ENCODE data around the gene BBX. TPM values are rescaled to one million over a fixed set of nuclear protein-coding genes. Genes with fewer than 3 reads are reported as not detected.

BBX gene
- total RNA-seq, 1 donor from 2014 or later = 54.3 TPM

GRCh38 chr3:107523539-107524325 is 970 bp downstream of the BBX start:
- peak overlapping the region; percentile 66 for H3K27ac Mint-ChIP-seq (ENCODE audit: unreplicated experiment)
- TF ChIP-seq CTCF (IDR thresholded peaks at IDR 0.05; ENCODE audit: unreplicated experiment) = no peak
- H3K4me3 Mint-ChIP-seq (ENCODE audit: unreplicated experiment) = peak overlapping the region; percentile 97
- peaks cover 11% of the 10 kb centered on the region for H3K36me3 Mint-ChIP-seq (ENCODE audit: low read depth, unreplicated experiment)
- H3K9me3 Mint-ChIP-seq (ENCODE audit: unreplicated experiment) = peaks cover 4% of the 10 kb centered on the region
- DNase-seq (ENCODE audit: low spot score) = peak; percentile 54
- H3K27me3 Mint-ChIP-seq (ENCODE audit: unreplicated experiment) = peaks cover 5% of the 10 kb centered on the region
- H3K4me1 Mint-ChIP-seq (ENCODE audit: unreplicated experiment) = peaks cover 15% of the 10 kb centered on the region

GRCh38 chr3:107524326-107524840 is 1.6 kb downstream of the BBX start:
- DNase-seq (ENCODE audit: low spot score) = no peak
- no peak for TF ChIP-seq CTCF (IDR thresholded peaks at IDR 0.05; ENCODE audit: unreplicated experiment)
- H3K36me3 Mint-ChIP-seq (ENCODE audit: low read depth, unreplicated experiment) = peaks cover 11% of the 10 kb centered on the region
- H3K4me3 Mint-ChIP-seq (ENCODE audit: unreplicated experiment) = peak overlapping the region; percentile 97
- peaks cover 15% of the 10 kb centered on the region for H3K4me1 Mint-ChIP-seq (ENCODE audit: unreplicated experiment)
- peaks cover 5% of the 10 kb centered on the region for H3K27me3 Mint-ChIP-seq (ENCODE audit: unreplicated experiment)
- H3K27ac Mint-ChIP-seq (ENCODE audit: unreplicated experiment) = peak overlapping the region; percentile 66
- peaks cover 4% of the 10 kb centered on the region for H3K9me3 Mint-ChIP-seq (ENCODE audit: unreplicated experiment)

- Mint-ChIP-seq H3K9me3 (ENCODE audit: unreplicated experiment) (peaks cover 4% of the 10 kb centered on the region), H3K27ac (ENCODE audit: unreplicated experiment) (peak overlapping the region; percentile 76), H3K4me3 (ENCODE audit: unreplicated experiment) (peak overlapping the region; percentile 99), H3K27me3 (ENCODE audit: unreplicated experiment) (peaks cover 5% of the 10 kb centered on the region), H3K36me3 (ENCODE audit: low read depth, unreplicated experiment) (peaks cover 11% of the 10 kb centered on the region), H3K4me1 (ENCODE audit: unreplicated experiment) (peaks cover 15% of the 10 kb centered on the region)
- TF ChIP-seq CTCF (IDR thresholded peaks at IDR 0.05; ENCODE audit: unreplicated experiment) = no peak
- DNase-seq (ENCODE audit: low spot score) = peak; percentile 55
Observed at GRCh38 chr3:107524841-107525643, 2.3 kb downstream of the BBX start.

GRCh38 chr3:107525644-107526305 is 3.0 kb downstream of the BBX start:
- Mint-ChIP-seq H3K27me3 (ENCODE audit: unreplicated experiment) (peaks cover 5% of the 10 kb centered on the region), H3K36me3 (ENCODE audit: low read depth, unreplicated experiment) (peaks cover 11% of the 10 kb centered on the region), H3K4me3 (ENCODE audit: unreplicated experiment) (peak overlapping the region; percentile 99), H3K4me1 (ENCODE audit: unreplicated experiment) (peaks cover 15% of the 10 kb centered on the region), H3K9me3 (ENCODE audit: unreplicated experiment) (peaks cover 4% of the 10 kb centered on the region), H3K27ac (ENCODE audit: unreplicated experiment) (peak overlapping the region; percentile 76)
- peak; percentile 25 for DNase-seq (ENCODE audit: low spot score)
- no peak for TF ChIP-seq CTCF (IDR thresholded peaks at IDR 0.05; ENCODE audit: unreplicated experiment)
